EL (cell line): ENCODE data around the gene SPATS1.
"Not testable (repeated sequence)": the region's sequence is repeated elsewhere in the genome, so short reads cannot be mapped to it uniquely, and the experiment has no call there.

Experiments used
- DNase-seq: peaks from one replicate; pipeline ENCODE4 v3.0.0-alpha.2; 2016

The SPATS1 gene

GRCh38 chr6:44346818-44347217, 4.4 kb downstream of the SPATS1 start:
- DNase-seq: not testable (repeated sequence)

- no peak for DNase-seq
Measured at GRCh38 chr6:44349904-44350649, 7.6 kb downstream of the SPATS1 start.

GRCh38 chr6:44350650-44350994, 8.2 kb downstream of the SPATS1 start:
- not testable (repeated sequence) for DNase-seq

GRCh38 chr6:44352259-44352658, 9.8 kb downstream of the SPATS1 start:
- no peak for DNase-seq

GRCh38 chr6:44353336-44353735, 10.9 kb downstream of the SPATS1 start:
- no peak for DNase-seq

GRCh38 chr6:44355640-44356039, 13.2 kb downstream of the SPATS1 start:
- no peak for DNase-seq

GRCh38 chr6:44356487-44356886, 14.0 kb downstream of the SPATS1 start:
- no peak for DNase-seq

- DNase-seq: no peak
Measured at GRCh38 chr6:44359973-44360372, 17.5 kb downstream of the SPATS1 start.

- DNase-seq: no peak
Measured at GRCh38 chr6:44361947-44362346, 19.5 kb downstream of the SPATS1 start.

GRCh38 chr6:44363377-44363926, 21.0 kb downstream of the SPATS1 start:
- no peak for DNase-seq

GRCh38 chr6:44366781-44367180, 24.3 kb downstream of the SPATS1 start:
- DNase-seq: no peak

GRCh38 chr6:44367681-44368080, 25.2 kb downstream of the SPATS1 start:
- DNase-seq: peak; percentile 25

- DNase-seq: peak; percentile 63
Measured at GRCh38 chr6:44373051-44373450, 30.6 kb downstream of the SPATS1 start.

- peak; percentile 16 for DNase-seq
Measured at GRCh38 chr6:44373787-44374186, 31.3 kb downstream of the SPATS1 start.

- DNase-seq: no peak
Measured at GRCh38 chr6:44375071-44375470, 32.6 kb downstream of the SPATS1 start.

GRCh38 chr6:44377484-44377883, 35.0 kb downstream of the SPATS1 start:
- DNase-seq: no peak

- DNase-seq: no peak
Measured at GRCh38 chr6:44377971-44378370, 35.5 kb downstream of the SPATS1 start.

GRCh38 chr6:44381739-44382138, 39.3 kb downstream of the SPATS1 start:
- DNase-seq: no peak

GRCh38 chr6:44386364-44386928, 44.0 kb downstream of the SPATS1 start:
- no peak for DNase-seq

- peak; percentile 42 for DNase-seq
Measured at GRCh38 chr6:44386929-44387345, 44.5 kb downstream of the SPATS1 start.

GRCh38 chr6:44387346-44388134, 45.1 kb downstream of the SPATS1 start, which contains the start of gene CDC5L:
Gene CDC5L (plus strand): TSS chr6:44387706. CDS start chr6:44387824, 118 bp downstream.
- DNase-seq: peak; percentile 100

GRCh38 chr6:44388135-44388487, 45.7 kb downstream of the SPATS1 start:
- no peak for DNase-seq

GRCh38 chr6:44388887-44389286, 46.4 kb downstream of the SPATS1 start:
- no peak for DNase-seq
